ENCODE data around the gene SLC2A9.

The SLC2A9 gene

GRCh38 chr4:9962611-9963314 lies 58.5 kb downstream of the SLC2A9 start:
- no peak for DNase-seq (ENCODE audit: low spot score)

GRCh38 chr4:9954468-9954867 lies 66.8 kb downstream of the SLC2A9 start:
- no peak for DNase-seq (ENCODE audit: low spot score)

- DNase-seq (ENCODE audit: low spot score), result no peak
These were observed 68.2 kb downstream of the SLC2A9 start for GRCh38 chr4:9953089-9953488.

- DNase-seq (ENCODE audit: low spot score), result no peak
These were observed 68.8 kb downstream of the SLC2A9 start for GRCh38 chr4:9952415-9952950.

GRCh38 chr4:9949573-9949972 lies 71.7 kb downstream of the SLC2A9 start:
- no peak for DNase-seq (ENCODE audit: low spot score)

- no peak for DNase-seq (ENCODE audit: low spot score)
These were observed 73.9 kb downstream of the SLC2A9 start for GRCh38 chr4:9947168-9948062.

- no peak for DNase-seq (ENCODE audit: low spot score)
These were observed 75.1 kb downstream of the SLC2A9 start for GRCh38 chr4:9946170-9946569.

GRCh38 chr4:9944431-9945425 lies 76.6 kb downstream of the SLC2A9 start:
- no peak for DNase-seq (ENCODE audit: low spot score)

- DNase-seq (ENCODE audit: low spot score), result no peak
These were observed 77.5 kb downstream of the SLC2A9 start for GRCh38 chr4:9943761-9944160.

- no peak for DNase-seq (ENCODE audit: low spot score)
These were observed 78.2 kb downstream of the SLC2A9 start for GRCh38 chr4:9942921-9943600.

GRCh38 chr4:9942139-9942538 lies 79.2 kb downstream of the SLC2A9 start:
- DNase-seq (ENCODE audit: low spot score), result no peak

- no peak for DNase-seq (ENCODE audit: low spot score)
These were observed 81.3 kb downstream of the SLC2A9 start for GRCh38 chr4:9940041-9940440.

- DNase-seq (ENCODE audit: low spot score), result no peak
These were observed 82.4 kb downstream of the SLC2A9 start for GRCh38 chr4:9938933-9939332.

- DNase-seq (ENCODE audit: low spot score), result no peak
These were observed 84.2 kb downstream of the SLC2A9 start for GRCh38 chr4:9937078-9937477.

GRCh38 chr4:9936129-9936644 lies 85.1 kb downstream of the SLC2A9 start:
- DNase-seq (ENCODE audit: low spot score), result no peak

- DNase-seq (ENCODE audit: low spot score), result no peak
These were observed 87.3 kb downstream of the SLC2A9 start for GRCh38 chr4:9933956-9934355.

- no peak for DNase-seq (ENCODE audit: low spot score)
These were observed 88.1 kb downstream of the SLC2A9 start for GRCh38 chr4:9933184-9933583.

- DNase-seq (ENCODE audit: low spot score), result no peak
These were observed 88.5 kb downstream of the SLC2A9 start for GRCh38 chr4:9932771-9933170.

GRCh38 chr4:9931146-9931545 lies 90.2 kb downstream of the SLC2A9 start:
- no peak for DNase-seq (ENCODE audit: low spot score)

GRCh38 chr4:9929111-9929510 lies 92.2 kb downstream of the SLC2A9 start:
- no peak for DNase-seq (ENCODE audit: low spot score)

All from SW480 (cell line).